Fibroblast of skin of abdomen (primary cell): Measurements from ENCODE around the gene CDK17.
"Not testable (repeated sequence)": the region's sequence is repeated elsewhere in the genome, so short reads cannot be mapped to it uniquely, and the experiment has no call there.

Experiments used
- DNase-seq: peaks from one replicate; pipeline ENCODE4 v3.0.0-alpha.2; 2013

The CDK17 gene

GRCh38 chr12:96387981-96388380 is 12.3 kb downstream of the CDK17 start:
- DNase-seq: no peak

GRCh38 chr12:96386794-96387193 is 13.4 kb downstream of the CDK17 start:
- no peak for DNase-seq

DNA sequence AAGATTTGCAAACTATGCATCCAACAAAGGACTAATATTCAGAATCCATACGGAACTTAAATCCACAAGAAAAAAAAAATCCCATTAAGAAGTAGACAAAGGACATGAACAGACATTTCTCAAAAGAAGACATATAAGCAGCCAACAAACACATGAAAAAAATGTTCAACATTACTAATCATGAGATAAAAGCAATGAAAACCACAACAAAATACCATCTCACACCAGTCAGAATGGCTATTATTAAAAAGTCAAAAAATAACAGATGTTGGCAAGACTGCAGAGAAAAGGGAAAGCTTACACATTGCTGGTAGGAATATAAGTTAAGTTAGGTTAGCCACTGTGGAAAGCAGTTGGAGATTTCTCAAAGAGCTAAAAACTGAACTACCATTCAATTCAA is 16.2 kb downstream of the CDK17 start:
- peak; percentile 60 for DNase-seq

- DNase-seq: no peak
Measured at GRCh38 chr12:96383371-96383770, 16.9 kb downstream of the CDK17 start.

GRCh38 chr12:96379743-96380142 is 20.5 kb downstream of the CDK17 start:
- DNase-seq: not testable (repeated sequence)

GRCh38 chr12:96378319-96378718 is 21.9 kb downstream of the CDK17 start:
- DNase-seq: no peak

GRCh38 chr12:96376865-96377264 is 23.4 kb downstream of the CDK17 start:
- DNase-seq: no peak

- no peak for DNase-seq
Measured at GRCh38 chr12:96375841-96376604, 24.2 kb downstream of the CDK17 start.

DNA sequence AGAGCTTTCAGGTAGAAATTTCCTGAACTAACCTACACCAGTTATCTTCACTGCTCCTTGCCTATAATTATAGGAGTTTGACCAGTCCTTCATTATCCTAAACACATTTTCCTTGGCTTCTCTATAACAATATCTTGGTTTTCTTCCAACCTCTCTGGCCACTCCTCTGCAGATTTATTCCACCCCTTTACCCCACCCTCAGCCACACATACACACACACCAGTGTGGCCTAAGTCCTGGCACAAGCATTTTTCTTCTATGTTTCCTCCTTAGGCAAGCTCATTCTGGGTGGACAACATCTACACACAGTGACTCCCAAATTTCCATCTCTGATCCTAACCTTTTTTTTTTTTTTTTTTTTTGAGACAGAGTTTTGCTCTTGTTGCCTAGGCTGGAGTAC is 25.1 kb downstream of the CDK17 start:
- no peak for DNase-seq

- DNase-seq: no peak
Measured at GRCh38 chr12:96371790-96372699, 28.2 kb downstream of the CDK17 start.

DNA sequence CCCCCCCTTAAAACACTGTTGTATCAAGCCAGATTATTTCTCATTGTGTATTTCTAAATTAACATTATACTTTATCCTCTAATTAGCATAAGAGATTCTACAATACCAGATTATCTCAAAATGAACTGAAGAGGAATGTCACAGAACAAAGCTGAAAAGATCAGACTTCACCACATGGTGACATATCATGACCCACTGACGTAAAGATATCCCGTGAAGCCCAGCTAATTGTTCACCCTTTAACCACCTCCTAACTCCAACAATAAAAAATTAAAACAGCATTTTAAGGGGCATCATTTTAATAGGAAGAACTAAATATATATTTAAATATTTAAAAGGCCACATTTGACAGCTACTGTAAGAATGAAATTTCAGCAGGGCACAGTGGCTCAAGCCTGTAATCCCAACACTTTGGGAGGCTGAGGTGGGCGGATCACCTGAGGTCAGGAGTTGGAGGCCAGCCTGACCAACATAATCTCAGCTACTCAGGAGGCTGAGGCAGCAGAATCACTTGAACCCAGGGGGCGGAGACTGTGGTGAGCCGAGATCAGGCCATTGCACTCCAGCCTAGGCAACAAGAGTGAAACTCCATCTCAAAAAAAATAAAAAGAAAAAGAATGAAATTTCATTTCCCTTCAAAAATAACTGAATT is 29.0 kb downstream of the CDK17 start:
- DNase-seq: no peak

- no peak for DNase-seq
Measured at GRCh38 chr12:96368687-96369086, 31.6 kb downstream of the CDK17 start.

DNA sequence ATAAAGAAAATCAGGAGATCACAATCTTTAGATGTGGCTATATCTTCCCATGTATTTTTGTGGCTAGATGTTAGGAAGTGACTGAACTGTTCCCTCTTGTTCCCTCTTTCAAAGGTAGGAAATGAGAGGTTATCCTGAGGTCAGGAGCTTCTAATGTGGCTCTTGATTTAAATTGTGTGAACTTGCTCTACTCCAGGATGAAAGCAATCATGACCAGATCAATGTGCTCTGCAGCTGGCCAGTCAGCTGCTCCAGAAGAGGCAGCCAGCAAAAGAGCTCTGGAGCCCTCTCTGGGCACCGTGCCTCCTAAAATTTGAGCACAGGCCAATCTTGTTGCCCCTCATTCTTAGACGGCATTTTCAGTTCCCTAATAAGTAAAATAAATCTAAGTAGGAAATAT is 32.0 kb downstream of the CDK17 start:
- no peak for DNase-seq

DNA sequence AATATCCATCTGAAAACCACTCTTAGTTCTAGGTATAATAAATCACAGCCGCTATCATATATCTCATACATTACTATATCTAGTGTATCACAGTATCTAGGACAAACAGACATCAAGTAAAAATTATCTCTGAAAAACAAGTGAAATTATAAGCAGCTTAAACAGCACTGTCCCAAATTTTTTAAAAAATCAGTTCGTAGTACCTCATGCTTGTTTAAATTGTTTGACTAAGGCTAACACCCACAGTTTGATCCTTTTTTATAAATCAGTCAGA is 33.9 kb downstream of the CDK17 start:
- no peak for DNase-seq

DNA sequence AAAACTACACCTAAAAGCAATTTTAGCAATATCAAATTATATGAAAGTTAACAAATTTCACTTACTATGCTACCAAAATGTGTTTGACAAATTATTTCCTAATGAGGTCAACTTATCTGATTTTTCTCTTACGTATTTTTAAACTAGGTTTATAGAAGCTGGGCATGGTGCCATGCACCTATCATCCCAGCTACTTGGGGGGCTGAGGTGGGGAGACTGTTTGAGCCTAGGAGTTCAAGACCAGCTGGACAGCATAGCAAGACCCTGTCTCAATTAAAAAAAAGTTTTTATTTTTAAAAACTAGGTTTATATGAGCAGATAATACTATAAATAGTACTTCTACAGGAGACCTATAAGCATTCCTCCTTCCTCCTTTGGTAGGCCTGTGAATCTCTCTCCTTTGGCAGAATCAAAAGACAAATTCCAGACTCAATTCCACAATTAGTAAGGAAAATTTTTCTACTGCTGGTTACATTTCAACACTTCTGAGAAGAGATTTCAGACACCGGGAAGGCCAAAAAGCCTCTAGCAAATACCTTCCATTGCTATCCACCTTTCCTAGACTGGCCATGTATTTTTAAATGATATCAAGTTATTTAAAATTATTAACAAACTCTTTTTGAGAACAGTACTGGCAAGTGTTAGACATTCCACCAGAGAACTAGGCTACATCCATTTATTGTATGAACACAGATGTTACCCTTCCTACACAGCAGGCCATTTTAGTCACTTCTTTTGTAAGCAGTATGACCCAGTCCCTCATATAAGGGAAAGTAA is 34.4 kb downstream of the CDK17 start:
- peak; percentile 24 for DNase-seq

DNA sequence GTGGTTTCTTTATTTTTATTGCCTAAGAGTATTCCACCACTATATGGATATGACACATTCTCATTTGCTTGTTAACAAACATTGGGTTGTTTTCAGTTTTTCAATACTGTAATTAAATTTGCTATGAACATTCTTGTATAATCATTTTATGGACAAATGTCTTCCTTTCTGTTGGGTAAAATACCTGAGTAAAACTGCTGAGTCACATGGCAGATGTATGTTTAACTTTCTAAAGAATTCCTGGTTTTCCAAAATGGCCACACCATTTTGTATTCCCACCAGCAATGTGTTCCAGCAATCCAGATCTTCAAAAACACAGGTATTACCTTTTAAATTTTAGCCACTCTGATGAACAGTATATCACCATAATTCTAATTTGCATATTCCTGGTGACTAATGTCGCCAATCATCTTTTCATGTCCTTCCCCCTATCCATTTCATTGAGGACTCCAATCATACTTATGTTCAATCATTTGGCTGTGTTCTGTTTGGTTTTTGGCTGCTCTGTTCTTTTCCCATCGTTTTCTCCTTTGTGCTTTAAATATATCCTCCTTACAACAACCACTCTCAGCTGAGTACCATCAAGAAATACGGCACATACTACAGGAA is 36.0 kb downstream of the CDK17 start:
- no peak for DNase-seq

DNA sequence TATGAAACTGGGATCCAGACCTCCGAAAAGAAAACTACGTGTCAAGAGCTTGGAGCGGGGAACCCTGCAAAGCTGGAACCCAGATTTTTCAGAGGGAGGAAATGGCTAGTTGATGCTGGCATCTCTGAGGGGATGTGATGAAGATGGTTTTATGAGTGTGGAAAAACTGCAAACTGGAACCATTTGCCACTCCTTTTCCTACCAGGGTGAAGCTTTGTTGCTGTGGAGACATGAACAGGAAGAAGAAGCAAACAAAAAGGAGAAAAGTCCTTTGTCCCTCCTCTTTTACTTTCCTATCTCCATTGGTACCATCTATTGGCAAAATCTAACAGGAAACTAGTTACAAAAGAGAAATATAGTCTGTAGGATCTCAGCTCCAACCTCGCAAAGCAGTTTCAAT is 39.2 kb downstream of the CDK17 start:
- no peak for DNase-seq

DNA sequence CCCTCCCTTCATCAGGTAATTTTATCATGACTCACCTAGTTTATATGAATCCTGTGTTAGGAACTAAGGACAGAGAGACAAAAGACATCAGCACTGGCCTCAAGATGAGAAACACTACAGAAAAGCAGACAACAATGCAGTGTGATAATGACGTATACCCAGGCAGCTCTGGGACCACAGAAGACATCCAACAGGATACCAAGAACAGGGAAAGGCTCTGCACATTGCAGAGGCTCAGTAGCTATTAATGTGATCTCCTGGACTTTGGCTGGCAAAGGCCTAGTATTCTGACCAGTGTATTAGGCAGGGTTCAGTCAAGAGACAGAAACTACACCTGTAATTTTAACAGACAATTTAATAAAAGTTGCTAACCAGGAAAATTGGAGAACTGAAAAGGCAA is 39.7 kb downstream of the CDK17 start:
- no peak for DNase-seq

GRCh38 chr12:96359328-96359727 is 40.9 kb downstream of the CDK17 start:
- no peak for DNase-seq

- DNase-seq: no peak
Measured at GRCh38 chr12:96356831-96357230, 43.4 kb downstream of the CDK17 start.

- no peak for DNase-seq
Measured at GRCh38 chr12:96354844-96355534, 45.2 kb downstream of the CDK17 start.

GRCh38 chr12:96354326-96354725 is 45.9 kb downstream of the CDK17 start:
- peak; percentile 41 for DNase-seq
